GM19023 (cell line): ENCODE measurements around the gene CEP72.
"Not testable (repeated sequence)": the region's sequence is repeated elsewhere in the genome, so short reads cannot be mapped to it uniquely, and the experiment has no call there.

Experiments
- ATAC-seq: cut with Tn5 transposase; IDR thresholded peaks from one replicate; pipeline ENCODE4 v1.9.1; 2021; ENCODE audit warnings: mild to moderate bottlenecking, moderate library complexity; ENCODE audit not compliant: unreplicated experiment

CEP72 gene

DNA sequence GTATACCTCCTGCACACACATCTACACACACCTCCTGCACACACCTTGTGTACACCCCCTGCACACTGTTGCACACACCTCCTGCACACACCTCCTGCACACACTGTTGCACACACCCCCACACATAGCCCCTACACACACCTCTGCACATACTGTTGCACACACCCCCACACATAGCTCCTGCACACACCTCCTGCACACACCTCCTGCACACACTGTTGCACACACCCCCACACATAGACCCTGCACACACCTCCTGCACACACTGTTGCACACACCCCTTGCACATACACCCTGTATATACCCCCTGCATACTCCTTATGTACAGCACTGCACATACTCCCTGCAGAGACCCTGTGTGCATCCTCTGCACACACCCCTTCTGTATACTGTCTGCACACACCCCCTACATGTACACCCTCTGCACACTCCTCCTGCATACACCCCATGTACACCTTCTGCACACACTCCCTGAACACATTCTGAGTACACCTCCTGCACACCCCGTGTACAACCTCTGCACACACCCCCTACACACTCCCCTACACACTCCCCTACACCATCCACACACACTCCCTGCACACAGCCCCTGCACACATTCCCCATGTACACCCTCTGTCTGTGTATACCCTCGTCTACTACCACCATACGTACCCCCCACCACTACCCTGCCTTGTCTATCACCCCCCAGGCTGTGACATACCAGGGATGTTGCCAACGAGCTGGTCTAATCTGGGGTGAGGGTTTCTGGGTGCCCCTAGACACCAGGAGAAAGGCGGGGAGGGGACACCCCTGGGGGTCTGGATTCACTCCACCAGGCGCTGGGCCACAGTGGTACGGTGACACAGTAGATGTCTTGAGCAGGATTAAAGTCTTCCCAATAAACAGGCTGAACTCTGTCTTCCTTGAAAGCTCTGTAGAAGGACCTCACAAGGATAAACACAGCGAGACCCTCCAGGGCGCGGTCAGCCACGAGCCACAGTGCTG is 1.1 kb upstream of the CEP72 start:
- no peak for ATAC-seq

DNA sequence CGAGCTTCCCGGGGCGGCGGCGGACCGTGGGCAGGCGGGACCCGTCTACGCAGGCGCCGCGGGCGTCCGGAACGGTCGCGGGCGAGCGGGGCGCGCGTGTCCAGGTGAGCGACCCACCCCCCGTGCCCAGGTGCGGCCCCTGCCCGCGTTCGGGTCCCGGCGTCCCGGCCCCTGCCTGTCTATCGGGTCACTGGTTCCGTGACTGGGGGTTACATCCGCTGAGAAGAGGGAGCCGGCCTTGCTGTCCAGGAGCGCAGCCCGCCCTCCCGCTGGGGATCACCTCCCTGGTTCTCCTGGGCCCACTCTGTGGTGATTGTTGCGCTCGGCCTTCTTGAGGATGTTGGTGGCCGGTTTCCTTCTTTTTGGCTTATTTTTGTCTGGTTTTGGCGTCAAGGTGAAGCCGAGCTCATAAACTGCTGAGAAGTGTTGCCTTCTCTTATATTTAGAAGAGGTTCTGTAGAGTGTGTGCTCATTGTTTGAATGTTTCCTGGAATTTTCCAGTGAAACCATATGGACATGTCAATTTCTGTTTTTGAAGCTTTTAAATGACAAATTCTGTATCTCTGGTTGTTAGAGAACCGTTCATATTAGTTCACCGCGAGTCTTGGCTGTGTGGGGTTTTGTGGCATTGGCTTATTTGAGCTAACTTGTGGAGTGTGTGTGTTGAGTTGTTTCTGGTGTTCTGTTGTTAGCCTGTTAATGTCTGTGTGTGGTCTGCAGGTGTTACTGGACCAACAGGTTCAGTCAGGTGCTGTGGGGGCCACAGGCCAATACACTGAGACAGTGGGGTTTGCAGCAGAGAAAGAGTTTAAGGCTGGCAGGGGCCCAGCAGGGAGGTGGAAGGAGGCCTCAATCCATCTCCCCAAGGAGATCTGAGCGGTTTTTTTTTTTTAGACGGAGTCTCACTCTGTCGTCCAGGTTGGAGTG is 621 bp downstream of the CEP72 start:
- peak; percentile 33 for ATAC-seq

GRCh38 chr5:616484-617039 is 4.4 kb downstream of the CEP72 start:
- no peak for ATAC-seq

GRCh38 chr5:617896-618295 is 5.8 kb downstream of the CEP72 start:
- no peak for ATAC-seq

GRCh38 chr5:618450-618849 is 6.3 kb downstream of the CEP72 start:
- ATAC-seq, result no peak

- ATAC-seq, result no peak
Measured at GRCh38 chr5:619444-619843, 7.3 kb downstream of the CEP72 start.

- no peak for ATAC-seq
Measured at GRCh38 chr5:620152-620551, 8.0 kb downstream of the CEP72 start.

DNA sequence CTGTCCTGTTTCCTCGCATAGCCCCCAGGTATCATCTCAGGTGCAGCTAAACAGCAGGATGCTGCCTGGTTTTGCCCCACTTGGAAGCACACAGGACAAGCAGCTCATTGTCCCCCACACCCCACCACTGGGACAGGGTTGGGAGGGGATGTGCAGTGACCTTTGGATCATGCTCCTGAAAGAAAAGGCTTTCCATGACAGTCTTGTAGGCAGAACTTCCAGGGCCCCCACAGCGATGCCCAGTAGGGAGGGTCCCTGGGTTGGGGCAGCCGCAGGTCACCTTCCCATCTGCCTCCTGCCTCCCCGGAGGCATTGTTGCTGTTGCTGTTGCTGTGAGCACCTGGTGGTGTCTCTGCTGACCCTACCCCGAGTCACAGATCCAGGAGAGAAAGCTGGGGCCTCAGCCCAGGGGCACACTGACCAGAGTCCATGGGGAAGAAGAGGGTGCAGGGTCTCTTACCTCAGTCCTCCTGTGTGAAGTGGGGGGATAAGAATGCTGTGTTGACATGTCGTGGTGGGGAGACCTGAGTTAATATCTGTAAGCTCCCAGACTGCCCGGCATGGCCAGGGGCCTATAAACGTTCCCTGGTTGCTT is 8.5 kb downstream of the CEP72 start:
- ATAC-seq, result no peak

- no peak for ATAC-seq
Measured at GRCh38 chr5:621341-621761, 9.2 kb downstream of the CEP72 start.

DNA sequence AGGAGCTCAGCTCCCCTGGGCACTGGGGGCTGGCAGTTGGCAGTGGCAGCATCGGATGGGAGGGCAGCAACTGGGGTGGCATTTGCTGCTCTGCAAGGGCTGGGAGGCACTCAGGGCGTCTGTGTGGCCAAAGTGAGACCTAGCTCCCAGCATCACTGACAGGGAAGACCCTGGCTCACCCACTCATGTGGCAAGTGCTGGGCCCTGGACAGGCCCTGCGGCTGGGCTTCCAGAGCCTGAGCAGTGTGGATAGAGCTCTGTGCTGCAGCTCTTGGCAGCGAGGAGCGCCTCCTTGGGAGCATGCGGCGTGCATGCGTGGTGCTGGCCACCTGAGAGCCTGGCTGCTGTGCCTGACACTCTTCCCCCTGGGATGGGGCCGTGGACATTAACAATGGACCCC is 10.2 kb downstream of the CEP72 start:
- no peak for ATAC-seq

DNA sequence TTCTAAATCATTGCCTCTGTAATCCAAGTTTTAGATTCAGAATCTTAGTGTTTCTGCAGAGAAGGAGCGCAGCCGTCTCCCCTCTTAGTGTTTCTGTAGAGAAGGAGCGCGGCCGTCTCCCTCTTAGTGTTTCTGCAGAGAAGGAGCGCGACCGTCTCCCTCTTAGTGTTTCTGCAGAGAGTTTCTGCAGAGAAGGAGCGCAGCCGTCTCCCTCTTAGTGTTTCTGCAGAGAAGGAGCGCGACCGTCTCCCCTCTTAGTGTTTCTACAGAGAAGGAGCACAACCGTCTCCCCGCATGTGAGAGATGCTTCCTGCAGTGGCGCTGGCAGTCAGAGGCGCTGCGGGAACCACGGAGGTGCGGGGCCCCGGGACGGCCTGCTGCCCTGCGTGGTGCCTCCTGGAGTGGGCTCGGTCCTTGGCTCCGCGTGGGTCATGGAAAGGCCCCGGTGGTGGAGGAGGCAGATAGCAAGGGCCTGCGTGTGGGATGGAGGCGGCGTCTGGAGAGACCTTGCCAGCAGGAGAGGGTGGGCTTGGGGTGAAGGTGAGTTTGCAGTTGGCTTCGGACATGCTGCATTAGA is 10.9 kb downstream of the CEP72 start:
- ATAC-seq, result no peak

DNA sequence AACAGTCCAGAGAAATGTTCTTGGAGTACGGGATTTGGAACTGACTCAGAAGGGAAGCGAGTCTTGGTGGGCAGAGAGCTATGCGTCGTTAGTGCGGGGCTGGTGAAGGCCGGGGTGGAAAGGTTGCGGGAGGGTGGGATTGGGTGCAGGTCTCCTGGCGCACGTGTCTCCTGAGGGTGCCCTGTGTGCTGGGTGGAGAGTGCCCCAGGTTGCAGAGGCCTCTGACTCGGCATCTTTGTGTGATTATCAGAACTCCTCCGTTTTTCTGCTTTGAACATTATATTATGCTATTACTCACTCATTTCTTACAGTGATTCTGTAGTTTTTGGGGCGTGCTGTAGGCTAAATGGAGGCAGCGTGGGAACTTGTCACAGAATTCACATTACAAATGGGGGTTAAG is 11.4 kb downstream of the CEP72 start:
- ATAC-seq, result no peak

DNA sequence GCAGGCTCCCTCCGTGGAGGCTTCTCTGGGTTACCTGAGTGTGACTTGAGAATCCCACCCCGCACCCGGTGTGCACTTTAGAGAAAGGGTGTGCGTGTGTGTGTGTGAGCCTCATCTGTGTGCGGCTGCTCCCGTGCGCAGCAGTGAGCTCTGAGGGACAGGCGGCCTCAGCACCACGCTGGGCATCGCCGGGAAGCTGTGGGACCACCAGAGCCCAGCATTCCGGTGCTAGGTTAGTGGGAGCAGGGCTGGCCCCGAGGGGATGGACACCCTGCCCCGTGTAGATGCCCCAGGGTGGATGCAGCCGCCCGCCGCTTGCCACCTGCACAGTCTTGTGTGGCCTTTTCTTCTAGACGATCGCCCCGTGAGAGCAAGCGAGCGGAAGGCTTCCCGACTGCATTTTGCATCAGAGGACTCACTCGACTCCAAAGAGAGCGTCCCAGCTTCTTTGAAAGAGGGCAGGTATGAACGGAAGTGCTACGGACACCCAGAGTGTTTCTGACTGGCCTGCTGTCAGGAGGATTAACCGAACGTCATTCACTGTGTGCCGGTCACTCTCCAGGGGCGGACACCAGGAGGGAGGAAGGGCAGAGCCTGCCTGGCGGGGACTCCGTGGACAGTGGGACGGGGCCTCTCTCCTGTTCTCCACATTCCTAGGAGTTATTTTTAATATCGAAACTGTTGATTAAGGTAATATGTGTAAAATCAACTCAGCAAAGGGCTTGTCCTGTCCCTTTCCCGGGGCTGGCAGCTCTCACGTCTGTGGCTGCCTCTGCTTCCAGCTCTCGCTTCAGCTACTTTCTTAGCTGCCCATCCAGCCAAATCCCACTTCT is 12.2 kb downstream of the CEP72 start:
- no peak for ATAC-seq

GRCh38 chr5:624951-625230 is 12.8 kb downstream of the CEP72 start:
- ATAC-seq, result no peak

GRCh38 chr5:625516-625915 is 13.4 kb downstream of the CEP72 start:
- ATAC-seq, result no peak

DNA sequence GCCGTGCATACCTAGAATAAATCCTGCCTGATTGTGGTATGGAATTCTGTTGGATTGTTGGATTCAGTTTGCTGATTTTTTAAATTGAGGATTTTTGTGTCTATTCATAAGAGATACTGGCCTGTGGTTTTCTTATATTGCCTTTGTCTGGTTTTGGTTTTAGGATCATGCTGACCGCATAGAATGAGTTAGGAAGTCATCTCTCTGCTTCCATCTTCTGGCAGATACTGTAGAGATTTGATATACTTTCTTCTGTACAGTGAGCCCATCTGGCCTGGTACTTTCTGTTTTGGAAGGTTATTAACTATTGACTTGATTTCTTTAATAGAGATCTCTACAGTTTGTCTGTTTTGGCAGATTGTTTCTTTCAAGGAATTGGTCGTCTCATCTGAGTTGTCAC is 14.7 kb downstream of the CEP72 start:
- no peak for ATAC-seq

- ATAC-seq, result no peak
Measured at GRCh38 chr5:627840-628239, 15.7 kb downstream of the CEP72 start.

- ATAC-seq, result not testable (repeated sequence)
Measured at GRCh38 chr5:628351-629205, 16.4 kb downstream of the CEP72 start.

DNA sequence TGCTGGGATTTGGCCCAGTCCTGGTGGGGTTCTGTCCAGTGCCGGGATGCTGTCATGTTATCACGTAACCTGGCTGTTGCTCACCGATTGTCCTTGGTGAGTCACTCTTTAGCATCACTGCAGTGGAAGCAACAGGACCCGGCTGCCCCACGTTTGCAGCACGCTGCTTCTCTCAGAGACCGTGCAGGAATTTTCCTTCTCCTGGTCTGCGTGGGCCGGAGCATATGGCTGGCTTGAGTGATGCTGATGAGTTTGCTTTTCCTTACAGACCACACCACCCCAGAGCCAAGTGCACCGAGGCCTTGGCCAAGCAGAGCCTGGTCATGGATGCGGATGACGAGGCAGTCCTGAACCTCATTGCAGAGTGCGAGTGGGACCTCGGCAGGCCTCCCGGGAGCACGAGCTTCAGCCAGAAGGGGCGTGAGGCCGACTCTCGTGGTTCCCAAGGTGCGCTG is 21.4 kb downstream of the CEP72 start:
- no peak for ATAC-seq
